Uterus (tissue), 4 donors: ENCODE data around the gene WDR4. TPM values are rescaled to one million over a fixed set of nuclear protein-coding genes. Genes with fewer than 3 reads are reported as not detected.

Experiments used
- DNase-seq, 2 donors: peaks; one replicate each; pipeline ENCODE4 v3.0.0-alpha.2; 2019 to 2020
- H3K27ac ChIP-seq, 2 donors: fragments of 200-600 bp; sonication (generic); 1 replicate in 1 of 2; 2 replicates in 1 of 2; pipeline ENCODE4 v1.5.1; 2016 to 2018
- H3K27me3 ChIP-seq, 2 donors: fragments of 200-600 bp; sonication (generic); one replicate each; pipeline ENCODE4 v1.5.1; 2018 to 2019; ENCODE audit warnings: control low read depth in 1 of 2
- H3K36me3 ChIP-seq, 2 donors: fragments of 200-600 bp; sonication (generic); one replicate each; pipeline ENCODE4 v1.5.1; 2019; ENCODE audit warnings: control low read depth in 1 of 2
- H3K4me1 ChIP-seq, 2 donors: fragments of 200-600 bp; sonication (generic); one replicate each; pipeline ENCODE4 v1.5.1; 2018 to 2019; ENCODE audit warnings: control low read depth in 1 of 2
- H3K4me3 ChIP-seq, 2 donors: fragments of 200-600 bp; sonication (generic); 1 replicate in 1 of 2; 2 replicates in 1 of 2; pipeline ENCODE4 v1.5.1; 2018 to 2019; ENCODE audit warnings: mild to moderate bottlenecking in 1 of 2
- H3K9me3 ChIP-seq, 2 donors: fragments of 200-600 bp; sonication (generic); one replicate each; pipeline ENCODE4 v1.5.1; 2019; ENCODE audit warnings: control low read depth in 1 of 2
- CTCF ChIP-seq, 4 experiments: fragments of 200-600 bp in 2 of 4; fragments of 450-650 bp in 2 of 4; sonication (generic) in 2 of 4; IDR thresholded peaks; one replicate each; pipeline ENCODE4 v1.5.1; 2016 to 2019; ENCODE audit warnings: antibody characterized with exemption in 4 of 4, mild to moderate bottlenecking in 2 of 4, moderate library complexity in 1 of 4
- POLR2A ChIP-seq, 2 donors: fragments of 450-650 bp; IDR thresholded peaks; one replicate each; pipeline ENCODE4 v1.6.1; 2016; ENCODE audit warnings: antibody characterized with exemption in 2 of 2, mild to moderate bottlenecking in 1 of 2, moderate library complexity in 1 of 2
- intact Hi-C: fragments of 100-400 bp; cut with DNase I; formaldehyde crosslinking; loops from one replicate; pipeline ENCODE4 v1.15.1; 2023; ENCODE audit warnings: low total_unique reads
- total RNA-seq, 4 donors: library from RNA; depleted of rRNA in 3 of 4; stranded (reverse); fragments of >200 nt in 3 of 4; gene quantifications; one replicate each; pipeline versions ENCODE4 v1.1.0 to v1.2.4, GENCODE V29; 2014 to 2023
- donor health status: DM: yes; HTN: yes; CAD: no.

WDR4 gene
- total RNA-seq, 4 donors from 2014 or later = 6.4 to 19.1 (median 17.8) TPM; not detected in 1

GRCh38 chr21:42873096-42873495, 6.2 kb downstream of the WDR4 start:
- no peak overlapping the region for H3K4me3 ChIP-seq
- H3K27me3 ChIP-seq = no peaks in the 10 kb centered on the region
- DNase-seq = no peak
- intact Hi-C loops = no loop called here
- H3K4me1 ChIP-seq = no peaks in the 10 kb centered on the region
- TF ChIP-seq CTCF (IDR thresholded peaks at IDR 0.05) (no peak), POLR2A (IDR thresholded peaks at IDR 0.05) (no peak)
- no peaks in the 10 kb centered on the region for H3K9me3 ChIP-seq
- no peak overlapping the region for H3K27ac ChIP-seq
- H3K36me3 ChIP-seq = no peaks in the 10 kb centered on the region

- no peak overlapping the region for H3K27ac ChIP-seq
- H3K27me3 ChIP-seq = no peaks in the 10 kb centered on the region
- H3K36me3 ChIP-seq = no peaks in the 10 kb centered on the region
- intact Hi-C loops = no loop called here
- no peak overlapping the region for H3K4me3 ChIP-seq
- no peaks in the 10 kb centered on the region for H3K4me1 ChIP-seq
- no peak for DNase-seq
- no peaks in the 10 kb centered on the region for H3K9me3 ChIP-seq
- TF ChIP-seq CTCF (IDR thresholded peaks at IDR 0.05) (no peak), POLR2A (IDR thresholded peaks at IDR 0.05) (no peak)
These were observed 11.1 kb downstream of the WDR4 start for GRCh38 chr21:42868196-42868595.

GRCh38 chr21:42865776-42866160, 13.6 kb downstream of the WDR4 start:
- H3K9me3 ChIP-seq = no peaks in the 10 kb centered on the region
- intact Hi-C loops = no loop called here
- no peak for DNase-seq
- TF ChIP-seq POLR2A (IDR thresholded peaks at IDR 0.05) (no peak), CTCF (IDR thresholded peaks at IDR 0.05) (no peak)
- no peak overlapping the region for H3K4me3 ChIP-seq
- H3K27ac ChIP-seq = no peak overlapping the region
- H3K27me3 ChIP-seq = no peaks in the 10 kb centered on the region
- no peaks in the 10 kb centered on the region for H3K36me3 ChIP-seq
- no peaks in the 10 kb centered on the region for H3K4me1 ChIP-seq

- no peak overlapping the region for H3K27ac ChIP-seq
- no peaks in the 10 kb centered on the region for H3K4me1 ChIP-seq
- H3K36me3 ChIP-seq = no peaks in the 10 kb centered on the region
- no peak overlapping the region for H3K4me3 ChIP-seq
- TF ChIP-seq CTCF (IDR thresholded peaks at IDR 0.05) (no peak), POLR2A (IDR thresholded peaks at IDR 0.05) (no peak)
- DNase-seq = no peak
- H3K27me3 ChIP-seq = no peaks in the 10 kb centered on the region
- no peaks in the 10 kb centered on the region for H3K9me3 ChIP-seq
- intact Hi-C loops = no loop called here
These were observed 14.2 kb downstream of the WDR4 start for GRCh38 chr21:42864815-42865775.

- H3K4me1 ChIP-seq = no peaks in the 10 kb centered on the region
- H3K27ac ChIP-seq = no peak overlapping the region
- TF ChIP-seq CTCF (IDR thresholded peaks at IDR 0.05) (no peak), POLR2A (IDR thresholded peaks at IDR 0.05) (no peak)
- intact Hi-C loops = no loop called here
- no peaks in the 10 kb centered on the region for H3K9me3 ChIP-seq
- no peak for DNase-seq
- H3K4me3 ChIP-seq = no peak overlapping the region
- no peaks in the 10 kb centered on the region for H3K36me3 ChIP-seq
- no peaks in the 10 kb centered on the region for H3K27me3 ChIP-seq
These were observed 15.1 kb downstream of the WDR4 start for GRCh38 chr21:42864286-42864685.
